CD1c-positive myeloid dendritic cell (primary cell): ENCODE results near the gene PLEKHM1.
"Not testable (repeated sequence)": the region's sequence is repeated elsewhere in the genome, so short reads cannot be mapped to it uniquely, and the experiment has no call there.

Experiments used
- DNase-seq: peaks from one replicate; pipeline ENCODE4 v3.0.0-alpha.2; 2016; ENCODE audit errors: extremely low spot score

PLEKHM1 gene

GRCh38 chr17:45461524-45462327 lies 28.8 kb downstream of the PLEKHM1 start:
- peak; percentile 59 for DNase-seq

DNA sequence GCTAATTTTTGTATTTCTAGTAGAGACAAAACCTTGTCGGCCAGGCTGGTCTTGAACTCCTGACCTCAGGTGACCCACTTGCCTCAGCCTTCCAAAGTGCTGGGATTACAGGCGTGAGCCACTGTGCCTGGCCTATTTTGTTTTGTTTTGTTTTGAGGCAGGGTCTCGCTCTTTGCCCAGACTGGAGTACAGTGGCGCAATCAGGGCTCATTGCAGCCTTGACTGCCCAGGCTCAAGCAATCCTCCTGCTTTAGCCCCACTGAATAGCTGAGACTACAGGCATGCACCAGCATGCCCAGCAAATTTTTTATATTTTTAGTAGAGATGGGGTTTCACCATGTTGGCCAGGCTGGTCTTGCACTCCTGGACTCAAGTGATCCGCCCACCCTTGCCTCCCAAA lies 30.1 kb downstream of the PLEKHM1 start:
- not testable (repeated sequence) for DNase-seq

DNA sequence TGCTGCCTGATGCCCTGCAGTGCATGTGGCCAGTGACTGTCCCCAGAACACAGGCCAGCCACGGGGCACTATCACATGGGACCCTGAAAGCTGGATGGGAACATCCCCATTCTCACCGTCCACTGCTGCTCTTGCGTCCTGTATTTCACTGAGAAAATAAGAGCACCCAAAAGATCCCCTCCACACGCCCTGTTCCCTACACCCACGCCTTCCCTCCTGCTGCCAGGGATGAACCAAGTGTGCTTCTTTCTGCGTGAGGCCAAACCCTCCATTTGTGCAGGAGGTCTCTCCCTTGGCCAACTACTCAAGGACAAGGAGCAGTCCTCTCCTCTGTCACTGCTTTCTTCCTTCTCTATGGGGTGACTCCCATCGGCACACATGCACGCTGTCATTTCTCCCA lies 36.2 kb downstream of the PLEKHM1 start:
- DNase-seq: not testable (repeated sequence)

GRCh38 chr17:45453731-45454130 lies 36.8 kb downstream of the PLEKHM1 start:
- DNase-seq: not testable (repeated sequence)

- not testable (repeated sequence) for DNase-seq
Measured at GRCh38 chr17:45453225-45453534, 37.3 kb downstream of the PLEKHM1 start.

DNA sequence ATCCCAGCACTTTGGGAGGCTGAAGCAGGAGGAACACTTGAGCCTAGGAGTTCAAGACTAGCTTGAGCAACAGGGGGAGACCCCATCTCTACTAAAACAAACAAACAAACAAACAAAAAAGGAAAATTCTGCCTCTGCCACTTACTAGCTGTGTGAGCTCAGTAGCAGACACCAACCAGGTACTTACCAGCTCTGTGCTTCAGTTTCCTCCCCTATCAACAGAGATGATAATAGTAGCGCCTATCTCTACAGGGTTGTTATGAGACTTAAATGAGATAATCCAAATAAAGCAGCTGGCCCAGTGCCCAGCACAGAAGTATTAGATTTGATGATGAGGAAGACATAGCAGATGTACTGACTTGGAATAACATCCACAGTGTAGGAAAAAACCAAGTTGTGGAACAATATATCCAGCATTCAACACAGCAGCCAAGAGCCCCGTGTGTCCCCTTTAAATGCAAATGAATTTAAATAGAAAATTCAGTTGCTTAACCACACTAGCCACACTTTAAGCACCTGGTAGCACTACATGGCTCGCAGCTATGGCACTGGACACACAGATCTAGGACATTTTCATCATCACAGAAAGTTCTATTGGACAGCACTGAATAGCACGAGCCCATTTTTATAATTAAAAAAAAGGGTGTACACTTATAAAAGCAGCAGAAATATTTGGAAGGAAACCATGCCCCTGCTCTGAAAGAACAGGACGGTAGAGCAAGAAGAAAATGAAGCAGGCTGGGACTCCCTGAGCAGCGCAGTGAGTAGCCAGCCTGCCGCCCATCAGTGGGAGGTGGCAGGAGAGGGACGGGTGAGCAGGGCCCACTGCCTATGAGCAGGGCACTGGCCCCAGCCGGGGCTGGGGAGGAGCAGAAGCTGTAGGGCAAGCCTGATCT lies 37.9 kb downstream of the PLEKHM1 start:
- DNase-seq: not testable (repeated sequence)

GRCh38 chr17:45451660-45452059 lies 38.9 kb downstream of the PLEKHM1 start:
- not testable (repeated sequence) for DNase-seq

DNA sequence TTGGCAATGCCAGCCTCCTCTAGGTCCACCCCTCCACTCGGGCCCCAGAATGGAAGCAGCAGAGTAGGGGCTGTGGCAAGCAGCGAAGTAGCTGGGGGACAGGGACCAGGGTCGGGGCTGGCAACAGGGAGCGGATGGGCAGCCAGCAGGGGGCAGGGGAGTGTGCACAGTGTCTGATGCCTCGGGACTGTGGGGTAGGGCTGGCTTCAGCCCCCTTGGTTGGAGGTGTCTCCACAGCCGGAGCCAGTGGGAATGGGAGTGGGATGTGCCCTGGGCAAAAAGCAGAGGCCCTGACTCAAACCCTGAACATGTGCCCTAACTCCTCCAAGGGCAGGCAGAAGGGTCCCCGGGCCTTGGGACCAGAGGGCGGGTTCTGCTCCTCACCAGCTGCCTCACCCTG lies 39.4 kb downstream of the PLEKHM1 start:
- no peak for DNase-seq

- DNase-seq: not testable (repeated sequence)
Measured at GRCh38 chr17:45449708-45450329, 40.7 kb downstream of the PLEKHM1 start.

GRCh38 chr17:45449260-45449659 lies 41.3 kb downstream of the PLEKHM1 start:
- not testable (repeated sequence) for DNase-seq

DNA sequence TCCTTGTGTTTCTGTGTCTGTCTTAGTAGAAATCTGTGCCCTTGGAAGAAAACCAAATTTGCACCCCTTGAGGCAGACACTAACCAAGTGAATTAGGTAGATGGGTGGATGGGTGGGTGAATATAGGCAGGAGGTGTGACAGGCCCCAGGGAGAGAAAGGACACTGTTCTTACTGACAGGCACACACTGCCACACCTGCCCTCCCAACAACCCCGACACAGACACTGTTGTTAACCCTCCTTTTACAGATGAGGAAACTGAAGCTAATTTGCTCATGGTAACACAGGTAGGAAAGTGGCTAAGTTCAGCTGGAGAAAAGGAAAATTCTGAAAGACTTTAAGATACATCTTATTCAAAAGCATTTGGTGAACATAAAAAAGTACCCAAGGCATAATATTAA lies 42.0 kb downstream of the PLEKHM1 start:
- not testable (repeated sequence) for DNase-seq

GRCh38 chr17:45448066-45448465 lies 42.5 kb downstream of the PLEKHM1 start:
- not testable (repeated sequence) for DNase-seq

DNA sequence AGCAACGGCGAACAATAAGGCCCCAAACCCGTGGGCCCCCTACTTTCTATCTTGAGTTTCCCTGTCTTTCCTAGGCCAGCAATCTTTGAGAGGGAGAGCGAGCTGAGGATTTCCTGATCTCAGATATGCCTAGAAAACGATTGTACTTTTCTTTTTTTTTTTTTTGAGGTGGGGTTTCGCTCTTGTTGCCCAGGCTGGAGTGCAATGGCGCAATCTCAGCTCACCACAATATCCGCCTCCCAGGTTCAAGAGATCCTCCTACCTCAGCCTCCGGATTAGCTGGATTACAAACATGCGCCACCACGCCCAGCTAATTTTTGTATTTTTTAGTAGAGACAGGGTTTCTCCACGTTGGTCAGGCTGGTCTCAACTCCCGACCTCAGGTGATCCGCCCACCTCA lies 42.9 kb downstream of the PLEKHM1 start:
- not testable (repeated sequence) for DNase-seq

GRCh38 chr17:45446872-45447625 lies 43.5 kb downstream of the PLEKHM1 start:
- DNase-seq: not testable (repeated sequence)

- DNase-seq: peak; percentile 30
Measured at GRCh38 chr17:45445901-45446743, 44.4 kb downstream of the PLEKHM1 start.

GRCh38 chr17:45444856-45445820 lies 45.4 kb downstream of the PLEKHM1 start:
- DNase-seq: not testable (repeated sequence)

DNA sequence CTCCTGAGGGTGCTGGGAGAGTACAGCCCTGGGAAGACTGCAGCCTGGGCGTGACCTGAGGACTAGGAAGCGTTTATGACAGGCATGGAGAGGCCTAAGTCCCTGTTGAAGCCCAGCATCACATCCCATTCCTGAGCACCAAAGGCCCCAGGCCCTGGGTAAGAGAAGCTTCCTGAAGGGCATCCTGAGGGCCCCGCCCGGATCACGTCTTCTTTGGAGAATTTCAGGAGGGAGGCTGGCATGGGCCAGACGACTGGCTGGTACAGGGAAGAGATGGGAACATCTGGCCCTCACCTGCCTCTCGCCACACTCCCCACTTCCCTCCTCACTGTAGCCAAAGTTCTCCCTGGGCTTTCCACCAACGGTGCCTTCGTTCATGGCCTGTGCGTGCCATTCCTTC lies 46.2 kb downstream of the PLEKHM1 start:
- not testable (repeated sequence) for DNase-seq

DNA sequence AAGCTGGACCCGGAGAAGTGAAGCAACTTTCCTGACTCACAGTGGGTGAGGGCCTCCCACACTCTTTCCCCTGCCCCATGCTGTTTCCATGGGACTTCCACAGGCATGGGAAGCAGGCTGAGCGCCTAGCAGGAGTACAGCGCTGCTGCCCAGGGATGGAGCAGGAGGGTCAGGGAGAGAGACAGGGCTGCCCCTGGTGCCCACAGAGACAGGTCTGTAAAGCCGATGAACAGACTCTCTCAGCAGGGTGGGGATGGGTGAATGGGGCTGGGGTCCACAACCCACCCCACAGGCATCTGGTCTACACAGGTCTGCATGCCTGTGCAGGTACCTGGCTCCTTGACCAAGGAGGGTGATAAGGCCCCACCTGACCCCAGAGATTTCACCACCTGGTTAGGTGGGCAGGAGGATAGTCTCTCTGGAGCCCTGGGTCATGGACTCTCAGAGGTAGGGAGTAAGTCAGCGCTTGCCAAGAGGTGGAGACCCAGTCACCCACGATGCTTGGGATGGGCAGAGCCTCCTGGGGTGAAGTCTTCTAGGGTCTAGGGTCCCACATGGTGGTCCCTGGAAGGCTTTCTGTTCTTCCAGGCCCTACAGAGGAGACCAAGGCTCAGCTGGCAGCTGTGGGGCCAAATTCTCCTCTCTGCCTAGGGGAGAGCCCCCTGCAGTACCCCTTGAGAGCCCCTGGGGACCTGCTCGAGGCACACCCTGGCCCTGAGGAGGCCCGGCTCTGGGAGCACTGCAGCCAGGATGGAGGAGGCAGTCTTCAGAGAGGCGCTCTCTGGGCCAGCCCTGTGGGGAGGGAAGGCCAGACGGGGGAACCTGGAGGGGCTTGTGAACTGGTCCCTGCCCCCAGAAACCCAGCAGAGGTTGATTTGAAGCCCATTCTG lies 46.9 kb downstream of the PLEKHM1 start:
- DNase-seq: not testable (repeated sequence)
